ENCODE data around the gene GBA2.
A peak's percentile ranks its signal among the peaks of the same experiment; 100 is the strongest.

The GBA2 gene

GRCh38 chr9:35737143-35737542 is 11.9 kb downstream of the GBA2 start:
- DNase-seq = no peak

- DNase-seq = peak; percentile 51
These were observed 12.8 kb downstream of the GBA2 start for GRCh38 chr9:35736201-35736633.

GRCh38 chr9:35734096-35734495 is 14.9 kb downstream of the GBA2 start:
- DNase-seq = no peak

- DNase-seq = no peak
These were observed 16.1 kb downstream of the GBA2 start for GRCh38 chr9:35732800-35733541.

GRCh38 chr9:35732185-35732799 is 16.7 kb downstream of the GBA2 start, which contains the start of the genes CREB3 and TLN1:
CREB3 (plus strand) TSS chr9:35732666; CDS start chr9:35732773, 107 bp downstream.
TLN1 (minus strand) TSS chr9:35732195; CDS start chr9:35725694, 6,501 bp downstream.
- peak; percentile 95 for DNase-seq

- DNase-seq = no peak
These were observed 17.4 kb downstream of the GBA2 start for GRCh38 chr9:35731415-35732184.

GRCh38 chr9:35730486-35730854 is 18.6 kb downstream of the GBA2 start:
- no peak for DNase-seq

- DNase-seq = no peak
These were observed 19.1 kb downstream of the GBA2 start for GRCh38 chr9:35729700-35730485.

- DNase-seq = no peak
These were observed 19.9 kb downstream of the GBA2 start for GRCh38 chr9:35729101-35729500.

GRCh38 chr9:35728041-35728971 is 20.7 kb downstream of the GBA2 start:
- DNase-seq = no peak

GRCh38 chr9:35727676-35728040 is 21.4 kb downstream of the GBA2 start:
- DNase-seq = no peak

GRCh38 chr9:35726931-35727330 is 22.1 kb downstream of the GBA2 start:
- no peak for DNase-seq

- DNase-seq = no peak
These were observed 23.7 kb downstream of the GBA2 start for GRCh38 chr9:35725362-35725761.

GRCh38 chr9:35723908-35724307 is 25.1 kb downstream of the GBA2 start:
- DNase-seq = no peak

GRCh38 chr9:35723426-35723825 is 25.6 kb downstream of the GBA2 start:
- no peak for DNase-seq

GRCh38 chr9:35719546-35719945 is 29.5 kb downstream of the GBA2 start:
- DNase-seq = no peak

- DNase-seq = no peak
These were observed 30.1 kb downstream of the GBA2 start for GRCh38 chr9:35718721-35719511.

GRCh38 chr9:35717132-35717870 is 31.7 kb downstream of the GBA2 start:
- no peak for DNase-seq

GRCh38 chr9:35716230-35716629 is 32.8 kb downstream of the GBA2 start:
- DNase-seq = no peak

All from effector CD4-positive, alpha-beta T cell (primary cell).